Testis (tissue), 2 donors: ENCODE results near the gene ZNF644.

Experiments
- POLR2A ChIP-seq: fragments of 450-650 bp; IDR thresholded peaks from one replicate; pipeline ENCODE4 v1.6.1; 2017; ENCODE audit warnings: antibody characterized with exemption, mild to moderate bottlenecking, moderate library complexity
- TF ChIP-seq, protein P1 (sequence below), 3 experiments: fragments of 450-650 bp in 2 of 3; fragments of 200-600 bp in 1 of 3; sonication (generic) in 1 of 3; IDR thresholded peaks; one replicate each; pipeline ENCODE4 v1.5.1; 2016 to 2019; ENCODE audit warnings: antibody characterized with exemption in 3 of 3, mild to moderate bottlenecking in 2 of 3, moderate library complexity in 1 of 3

DNA sequence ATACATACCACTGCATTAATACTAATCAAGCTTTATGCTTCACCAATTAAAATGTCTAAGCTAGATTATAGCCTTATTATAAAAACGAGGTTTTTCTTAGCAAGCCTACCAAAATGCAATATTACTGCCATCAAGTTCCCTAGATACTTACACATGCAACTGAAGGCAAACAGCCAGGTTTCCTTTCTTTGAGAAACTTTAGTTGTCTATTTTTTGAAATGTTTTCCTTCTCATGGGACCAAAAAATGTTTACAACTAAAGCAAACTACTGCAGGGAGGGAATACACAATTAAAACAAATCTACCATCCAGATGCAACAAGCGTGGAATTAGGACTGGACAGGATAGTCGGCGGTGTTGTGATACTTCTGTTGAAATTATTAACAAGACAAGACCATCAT, 1.3 kb downstream of the ZNF644 start:
- TF ChIP-seq POLR2A = no peak
- TF ChIP-seq, protein P1, sequence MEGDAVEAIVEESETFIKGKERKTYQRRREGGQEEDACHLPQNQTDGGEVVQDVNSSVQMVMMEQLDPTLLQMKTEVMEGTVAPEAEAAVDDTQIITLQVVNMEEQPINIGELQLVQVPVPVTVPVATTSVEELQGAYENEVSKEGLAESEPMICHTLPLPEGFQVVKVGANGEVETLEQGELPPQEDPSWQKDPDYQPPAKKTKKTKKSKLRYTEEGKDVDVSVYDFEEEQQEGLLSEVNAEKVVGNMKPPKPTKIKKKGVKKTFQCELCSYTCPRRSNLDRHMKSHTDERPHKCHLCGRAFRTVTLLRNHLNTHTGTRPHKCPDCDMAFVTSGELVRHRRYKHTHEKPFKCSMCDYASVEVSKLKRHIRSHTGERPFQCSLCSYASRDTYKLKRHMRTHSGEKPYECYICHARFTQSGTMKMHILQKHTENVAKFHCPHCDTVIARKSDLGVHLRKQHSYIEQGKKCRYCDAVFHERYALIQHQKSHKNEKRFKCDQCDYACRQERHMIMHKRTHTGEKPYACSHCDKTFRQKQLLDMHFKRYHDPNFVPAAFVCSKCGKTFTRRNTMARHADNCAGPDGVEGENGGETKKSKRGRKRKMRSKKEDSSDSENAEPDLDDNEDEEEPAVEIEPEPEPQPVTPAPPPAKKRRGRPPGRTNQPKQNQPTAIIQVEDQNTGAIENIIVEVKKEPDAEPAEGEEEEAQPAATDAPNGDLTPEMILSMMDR (IDR thresholded peaks at IDR 0.05) = no peak
